PFSK-1 (cell line): Measurements from ENCODE around the gene OR4L1.

Experiments used
- FOXP2 ChIP-seq: optimal IDR thresholded peaks from 2 replicates; pipeline ENCODE3; 2011; ENCODE audit warnings: borderline replicate concordance, control low read depth, inconsistent platforms; ENCODE audit not compliant: insufficient read depth; ENCODE audit errors: extremely low read length, extremely low read depth
- POLR2AphosphoS5 ChIP-seq: IDR thresholded peaks from 2 replicates; pipeline ENCODE4 v1.6.1; 2012; ENCODE audit warnings: low read depth, mild to moderate bottlenecking, control low read depth, low read length, moderate library complexity
- SIN3A ChIP-seq: IDR thresholded peaks from 2 replicates; pipeline ENCODE4 v1.6.1; 2012; ENCODE audit warnings: mild to moderate bottlenecking, low read length, moderate library complexity, borderline replicate concordance; ENCODE audit not compliant: insufficient read depth
- TAF1 ChIP-seq: IDR thresholded peaks from 2 replicates; pipeline ENCODE4 v1.6.1; 2012; ENCODE audit warnings: low read length, control low read depth, borderline replicate concordance; ENCODE audit not compliant: insufficient read depth
- TF ChIP-seq, protein P1 (sequence below), 2 experiments: IDR thresholded peaks; 2 replicates each; pipeline versions ENCODE4 v1.6.1 to v1.8.0; 2011 to 2012; ENCODE audit warnings: low read depth in 2 of 2, low read length in 2 of 2, control low read depth in 1 of 2, inconsistent platforms in 1 of 2, mild to moderate bottlenecking in 1 of 2, moderate library complexity in 1 of 2; ENCODE audit not compliant: insufficient read depth in 1 of 2

DNA sequence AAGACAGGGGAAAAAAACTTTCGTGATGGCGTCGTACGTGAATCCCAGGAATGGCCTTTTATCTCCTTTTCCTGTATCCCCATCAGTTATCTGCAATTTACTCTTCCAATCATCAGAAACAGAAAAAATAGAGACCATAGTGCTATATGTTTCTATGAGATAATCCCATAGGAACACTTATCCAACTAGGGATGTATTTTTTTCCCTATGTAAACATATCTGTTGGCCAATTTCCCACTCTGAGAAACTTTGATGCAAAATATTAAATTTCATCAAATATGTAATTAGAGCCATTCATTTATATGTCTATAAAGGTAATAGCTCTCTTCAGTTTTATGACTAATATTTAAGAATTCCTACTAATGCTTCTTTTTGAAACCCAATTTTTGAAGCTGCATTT is 23.9 kb upstream of the OR4L1 start, which contains the start of gene OR4K13:
- TF ChIP-seq POLR2AphosphoS5 (no peak), TAF1 (no peak), SIN3A (no peak), FOXP2 (no peak)
- TF ChIP-seq, protein P1, sequence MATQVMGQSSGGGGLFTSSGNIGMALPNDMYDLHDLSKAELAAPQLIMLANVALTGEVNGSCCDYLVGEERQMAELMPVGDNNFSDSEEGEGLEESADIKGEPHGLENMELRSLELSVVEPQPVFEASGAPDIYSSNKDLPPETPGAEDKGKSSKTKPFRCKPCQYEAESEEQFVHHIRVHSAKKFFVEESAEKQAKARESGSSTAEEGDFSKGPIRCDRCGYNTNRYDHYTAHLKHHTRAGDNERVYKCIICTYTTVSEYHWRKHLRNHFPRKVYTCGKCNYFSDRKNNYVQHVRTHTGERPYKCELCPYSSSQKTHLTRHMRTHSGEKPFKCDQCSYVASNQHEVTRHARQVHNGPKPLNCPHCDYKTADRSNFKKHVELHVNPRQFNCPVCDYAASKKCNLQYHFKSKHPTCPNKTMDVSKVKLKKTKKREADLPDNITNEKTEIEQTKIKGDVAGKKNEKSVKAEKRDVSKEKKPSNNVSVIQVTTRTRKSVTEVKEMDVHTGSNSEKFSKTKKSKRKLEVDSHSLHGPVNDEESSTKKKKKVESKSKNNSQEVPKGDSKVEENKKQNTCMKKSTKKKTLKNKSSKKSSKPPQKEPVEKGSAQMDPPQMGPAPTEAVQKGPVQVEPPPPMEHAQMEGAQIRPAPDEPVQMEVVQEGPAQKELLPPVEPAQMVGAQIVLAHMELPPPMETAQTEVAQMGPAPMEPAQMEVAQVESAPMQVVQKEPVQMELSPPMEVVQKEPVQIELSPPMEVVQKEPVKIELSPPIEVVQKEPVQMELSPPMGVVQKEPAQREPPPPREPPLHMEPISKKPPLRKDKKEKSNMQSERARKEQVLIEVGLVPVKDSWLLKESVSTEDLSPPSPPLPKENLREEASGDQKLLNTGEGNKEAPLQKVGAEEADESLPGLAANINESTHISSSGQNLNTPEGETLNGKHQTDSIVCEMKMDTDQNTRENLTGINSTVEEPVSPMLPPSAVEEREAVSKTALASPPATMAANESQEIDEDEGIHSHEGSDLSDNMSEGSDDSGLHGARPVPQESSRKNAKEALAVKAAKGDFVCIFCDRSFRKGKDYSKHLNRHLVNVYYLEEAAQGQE (IDR thresholded peaks at IDR 0.05; ENCODE audit: insufficient read depth in 1 of 2, low read depth in 2 of 2, low read length in 2 of 2): no peak
